Brain microvascular endothelial cell (primary cell): ENCODE measurements around the gene RAB34.

Experiments used
- DNase-seq: peaks from one replicate; pipeline ENCODE4 v3.0.0-alpha.2; 2020
- H3K27ac ChIP-seq: fragments of 250-450 bp; sonication (Bioruptor Pico); 2 replicates; pipeline ENCODE4 v1.5.1; 2020; ENCODE audit warnings: mild to moderate bottlenecking, moderate library complexity
- H3K27me3 ChIP-seq: fragments of 250-450 bp; sonication (Bioruptor Pico); replicated peaks from 2 replicates; pipeline ENCODE4 v1.5.1; 2020; ENCODE audit warnings: mild to moderate bottlenecking
- H3K36me3 ChIP-seq: fragments of 250-450 bp; sonication (Bioruptor Pico); replicated peaks from 2 replicates; pipeline ENCODE4 v1.5.1; 2020; ENCODE audit warnings: mild to moderate bottlenecking
- H3K4me3 ChIP-seq: 2 replicates; pipeline ENCODE4 v1.5.1; 2011; ENCODE audit warnings: low read depth, mild to moderate bottlenecking, control low read depth, low read length, moderate library complexity
- in situ Hi-C: cut with HindIII; loops from 2 replicates; pipeline ENCODE4 v1.10.0; 2017; ENCODE audit warnings: low sequenced_read_pairs, low pct_ligation_motif_present
- TF ChIP-seq, protein P1 (sequence below): IDR thresholded peaks from 2 replicates; pipeline ENCODE4 v1.5.1; 2011; ENCODE audit warnings: low read depth, mild to moderate bottlenecking, moderate library complexity, low read length, control low read depth, inconsistent platforms; ENCODE audit errors: missing control alignments

The RAB34 gene

GRCh38 chr17:28746611-28747050, 29.0 kb upstream of the RAB34 start:
- Histone ChIP-seq H3K27me3 (no peaks in the 10 kb centered on the region), H3K36me3 (peaks cover 52% of the 10 kb centered on the region), H3K27ac (no peak overlapping the region), H3K4me3 (no peak overlapping the region)
- in situ Hi-C loops, result no loop called here
- DNase-seq, result no peak
- TF ChIP-seq, protein P1, sequence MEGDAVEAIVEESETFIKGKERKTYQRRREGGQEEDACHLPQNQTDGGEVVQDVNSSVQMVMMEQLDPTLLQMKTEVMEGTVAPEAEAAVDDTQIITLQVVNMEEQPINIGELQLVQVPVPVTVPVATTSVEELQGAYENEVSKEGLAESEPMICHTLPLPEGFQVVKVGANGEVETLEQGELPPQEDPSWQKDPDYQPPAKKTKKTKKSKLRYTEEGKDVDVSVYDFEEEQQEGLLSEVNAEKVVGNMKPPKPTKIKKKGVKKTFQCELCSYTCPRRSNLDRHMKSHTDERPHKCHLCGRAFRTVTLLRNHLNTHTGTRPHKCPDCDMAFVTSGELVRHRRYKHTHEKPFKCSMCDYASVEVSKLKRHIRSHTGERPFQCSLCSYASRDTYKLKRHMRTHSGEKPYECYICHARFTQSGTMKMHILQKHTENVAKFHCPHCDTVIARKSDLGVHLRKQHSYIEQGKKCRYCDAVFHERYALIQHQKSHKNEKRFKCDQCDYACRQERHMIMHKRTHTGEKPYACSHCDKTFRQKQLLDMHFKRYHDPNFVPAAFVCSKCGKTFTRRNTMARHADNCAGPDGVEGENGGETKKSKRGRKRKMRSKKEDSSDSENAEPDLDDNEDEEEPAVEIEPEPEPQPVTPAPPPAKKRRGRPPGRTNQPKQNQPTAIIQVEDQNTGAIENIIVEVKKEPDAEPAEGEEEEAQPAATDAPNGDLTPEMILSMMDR, result no peak

DNA sequence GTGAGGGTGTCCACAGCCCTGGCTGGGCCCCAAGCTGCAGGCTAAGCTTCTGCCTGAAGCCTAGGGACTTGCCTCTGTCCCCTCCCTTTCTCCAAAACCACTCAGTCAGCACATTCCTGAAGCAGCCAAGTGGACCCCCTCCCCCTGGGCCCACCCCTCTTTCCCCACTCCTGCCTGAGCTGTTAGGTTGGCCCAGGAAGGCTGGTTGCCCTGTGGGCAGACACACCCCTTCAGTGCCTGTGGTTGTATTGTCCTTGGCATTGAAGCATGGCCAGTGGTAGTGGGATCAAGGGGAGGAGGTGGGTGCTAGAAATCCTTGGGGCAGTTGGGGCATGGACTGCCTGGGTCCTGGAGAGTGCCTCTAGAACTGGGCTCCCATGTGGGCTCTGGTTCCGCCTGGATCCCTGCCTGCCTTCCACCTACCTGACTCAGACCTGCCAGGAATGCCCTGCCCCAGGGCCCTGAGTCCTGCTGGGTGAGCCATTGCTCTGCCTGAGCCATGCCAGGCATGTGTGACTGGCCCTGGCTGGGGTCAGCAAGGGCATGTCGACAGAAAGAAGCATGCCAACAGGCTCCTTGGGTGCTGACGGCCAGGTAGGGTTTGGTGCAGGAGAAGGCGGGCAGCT, 28.2 kb upstream of the RAB34 start:
- DNase-seq, result no peak
- peaks cover 47% of the 10 kb centered on the region for H3K36me3 ChIP-seq
- TF ChIP-seq, protein P1, result no peak
- in situ Hi-C loops, result no loop called here
- peak overlapping the region; percentile 85 for H3K4me3 ChIP-seq
- no peak overlapping the region for H3K27ac ChIP-seq
- no peaks in the 10 kb centered on the region for H3K27me3 ChIP-seq

- Histone ChIP-seq H3K36me3 (peaks cover 40% of the 10 kb centered on the region), H3K4me3 (peak overlapping the region; percentile 85), H3K27me3 (no peaks in the 10 kb centered on the region), H3K27ac (peak overlapping the region; percentile 92)
- in situ Hi-C loops, result no loop called here
- DNase-seq, result no peak
- TF ChIP-seq, protein P1, result no peak
Measured at GRCh38 chr17:28744972-28745785, 27.5 kb upstream of the RAB34 start.

- no peaks in the 10 kb centered on the region for H3K27me3 ChIP-seq
- in situ Hi-C loops, result no loop called here
- H3K36me3 ChIP-seq, result peaks cover 33% of the 10 kb centered on the region
- TF ChIP-seq, protein P1, result no peak
- peak overlapping the region; percentile 92 for H3K27ac ChIP-seq
- H3K4me3 ChIP-seq, result peak overlapping the region; percentile 85
- no peak for DNase-seq
Measured at GRCh38 chr17:28744104-28744971, 26.7 kb upstream of the RAB34 start.

DNA sequence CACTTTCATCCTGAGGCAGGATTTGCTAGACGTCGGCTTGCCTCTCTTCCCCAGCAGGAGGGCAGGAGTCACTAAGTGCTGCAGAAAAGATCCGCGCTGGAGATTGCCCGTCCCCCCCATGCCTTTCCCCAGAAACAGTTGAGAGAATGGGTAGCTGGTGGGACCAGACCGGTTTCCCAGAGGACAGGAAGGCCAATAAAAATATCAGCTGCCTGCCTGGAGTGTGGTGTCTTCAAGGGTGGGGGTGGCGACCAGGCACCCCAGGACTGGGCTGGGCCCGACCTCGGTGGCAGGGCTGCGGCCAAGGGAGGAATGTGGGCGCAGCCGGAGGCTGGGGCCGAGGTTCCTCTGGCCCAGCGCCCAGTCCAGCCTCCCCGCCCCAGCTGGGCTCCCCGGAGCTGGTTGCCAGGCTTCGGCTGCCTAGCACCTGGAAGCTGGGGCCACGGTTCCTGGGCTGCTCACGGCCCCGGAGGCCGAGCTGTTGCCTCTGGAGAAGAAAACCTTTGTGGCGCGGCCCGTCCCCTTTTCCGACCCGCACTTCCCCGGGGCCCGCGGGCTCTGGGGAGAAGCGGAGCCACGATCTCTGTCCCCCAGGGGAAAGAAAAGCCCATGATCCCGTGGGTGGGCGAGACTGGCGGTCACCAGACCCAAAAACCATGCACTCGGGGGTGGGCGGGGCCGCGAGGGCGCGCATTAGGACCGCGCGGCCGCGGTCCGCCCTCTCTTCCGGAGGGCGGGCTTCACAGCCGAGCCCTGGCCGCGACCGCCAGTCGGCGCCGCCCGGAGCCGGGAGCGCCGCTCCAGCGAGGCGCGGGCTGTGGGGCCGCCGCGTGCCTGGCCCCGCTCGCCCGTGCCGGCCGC, 25.8 kb upstream of the RAB34 start, which contains the start of gene TRAF4:
TSS of gene TRAF4 (plus strand) at position 769 of the 861 bp plus-strand sequence. CDS start 102 bp downstream, outside the sequence.
- Histone ChIP-seq H3K4me3 (peak within 1 kb of the TSS; percentile 85), H3K36me3 (peaks cover 25% of the 10 kb centered on the region), H3K27ac (peak within 1 kb of the TSS; percentile 92), H3K27me3 (no peaks in the 10 kb centered on the region)
- TF ChIP-seq, protein P1, result peak; percentile 11
- peak; percentile 85 for DNase-seq
- in situ Hi-C loops, result no loop called here
